Measurements from ENCODE around the gene KCNMA1.

DNA sequence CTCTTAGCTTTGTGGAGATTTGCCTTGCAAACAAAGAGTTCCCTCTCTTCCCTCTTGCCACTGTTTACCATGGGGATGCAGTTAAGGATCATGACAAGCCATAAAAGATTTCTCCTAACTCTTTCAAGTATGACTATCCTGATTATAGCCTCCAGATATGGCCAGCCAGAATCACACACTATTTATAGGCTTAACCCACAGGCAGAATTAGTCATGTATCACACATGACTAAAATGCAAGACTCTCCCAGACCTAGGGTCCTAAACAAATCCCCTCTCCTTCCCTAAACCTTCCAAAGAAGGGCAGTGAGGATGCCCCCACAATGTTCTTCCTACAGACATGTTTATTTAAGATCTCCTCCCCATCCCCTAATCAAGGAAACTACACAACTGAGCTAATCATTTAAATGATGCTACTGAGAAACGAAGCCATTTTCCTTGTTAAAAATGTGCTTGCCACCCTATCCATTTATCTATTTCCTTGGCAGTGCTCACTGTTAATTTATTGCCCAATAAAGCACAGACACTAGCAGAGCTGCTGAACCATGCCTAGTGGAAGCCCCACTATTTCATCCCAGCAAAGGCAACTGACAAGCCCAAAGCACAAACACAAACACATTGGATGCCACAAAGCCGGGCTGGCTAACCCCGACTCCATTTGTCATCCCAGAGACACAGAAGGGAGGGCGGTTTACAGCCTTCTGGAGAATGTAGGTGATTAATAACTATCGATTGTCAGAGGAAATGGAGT lies 363.4 kb downstream of the KCNMA1 start:
- TF ChIP-seq CTCF (IDR thresholded peaks at IDR 0.05) (no peak), EP300 (IDR thresholded peaks at IDR 0.05) (peak in 1 of 4 donors; percentile 39), POLR2AphosphoS5 (IDR thresholded peaks at IDR 0.05) (peak in 3 of 4 donors; percentile 61 to 78 (median 77))
